T47D (cell line): ENCODE measurements around the gene CACTIN.

Source experiments
- DNase-seq, 2 experiments: peaks; one replicate each; pipeline versions ENCODE4 v3.0.0 to v3.0.0-alpha.2; 2011 to 2012; ENCODE audit warnings: low read depth in 1 of 2, low spot score in 1 of 2
- JUND ChIP-seq: IDR thresholded peaks from 2 replicates; pipeline ENCODE4 v1.6.1; 2012; ENCODE audit warnings: low read depth
- in situ Hi-C: cut with HindIII; loops from 2 replicates; pipeline ENCODE4 v1.10.0; 2016; ENCODE audit warnings: low sequenced_read_pairs, low pct_unique_long_range_greater_than_20kb

CACTIN gene

GRCh38 chr19:3658870-3659745 lies 32.5 kb upstream of the CACTIN start:
- in situ Hi-C loops = no loop called here
- no peak for TF ChIP-seq JUND
- no peak for DNase-seq

GRCh38 chr19:3658004-3658869 lies 31.6 kb upstream of the CACTIN start:
- DNase-seq = no peak
- in situ Hi-C loops = no loop called here
- TF ChIP-seq JUND = no peak

GRCh38 chr19:3657395-3657769 lies 30.8 kb upstream of the CACTIN start:
- in situ Hi-C loops = no loop called here
- no peak for TF ChIP-seq JUND

GRCh38 chr19:3656747-3657394 lies 30.3 kb upstream of the CACTIN start:
- no peak for TF ChIP-seq JUND
- in situ Hi-C loops = no loop called here
- DNase-seq = no peak

More at GRCh38 chr19:3657395-3657769, 30.8 kb upstream of the CACTIN start:
- no peak for DNase-seq

- in situ Hi-C loops = no loop called here
- DNase-seq = no peak
- TF ChIP-seq JUND = no peak
Observed at GRCh38 chr19:3656073-3656746, 29.6 kb upstream of the CACTIN start.

- no peak for DNase-seq
- in situ Hi-C loops = no loop called here
- no peak for TF ChIP-seq JUND
Observed at GRCh38 chr19:3655402-3656072, 28.9 kb upstream of the CACTIN start.

- no peak for DNase-seq
- in situ Hi-C loops = no loop called here
- TF ChIP-seq JUND = no peak
Observed at GRCh38 chr19:3653865-3654513, 27.4 kb upstream of the CACTIN start.

GRCh38 chr19:3653081-3653795 lies 26.6 kb upstream of the CACTIN start:
- no peak for DNase-seq
- in situ Hi-C loops = no loop called here
- no peak for TF ChIP-seq JUND

- in situ Hi-C loops = no loop called here
- no peak for TF ChIP-seq JUND
- DNase-seq = no peak
Observed at GRCh38 chr19:3652422-3652821, 25.8 kb upstream of the CACTIN start.

GRCh38 chr19:3651684-3652083 lies 25.1 kb upstream of the CACTIN start:
- DNase-seq = no peak
- in situ Hi-C loops = no loop called here
- TF ChIP-seq JUND = no peak

GRCh38 chr19:3649888-3650287 lies 23.3 kb upstream of the CACTIN start:
- in situ Hi-C loops = no loop called here
- no peak for DNase-seq
- no peak for TF ChIP-seq JUND
